GM19193 (cell line): Measurements from ENCODE around the gene KRT14.

ENCODE experiments used
- POLR2A ChIP-seq: IDR thresholded peaks from 4 replicates; pipeline ENCODE4 v1.6.1; 2011; ENCODE audit not compliant: insufficient read depth, insufficient read length; ENCODE audit errors: extremely low read depth

Gene KRT14

DNA sequence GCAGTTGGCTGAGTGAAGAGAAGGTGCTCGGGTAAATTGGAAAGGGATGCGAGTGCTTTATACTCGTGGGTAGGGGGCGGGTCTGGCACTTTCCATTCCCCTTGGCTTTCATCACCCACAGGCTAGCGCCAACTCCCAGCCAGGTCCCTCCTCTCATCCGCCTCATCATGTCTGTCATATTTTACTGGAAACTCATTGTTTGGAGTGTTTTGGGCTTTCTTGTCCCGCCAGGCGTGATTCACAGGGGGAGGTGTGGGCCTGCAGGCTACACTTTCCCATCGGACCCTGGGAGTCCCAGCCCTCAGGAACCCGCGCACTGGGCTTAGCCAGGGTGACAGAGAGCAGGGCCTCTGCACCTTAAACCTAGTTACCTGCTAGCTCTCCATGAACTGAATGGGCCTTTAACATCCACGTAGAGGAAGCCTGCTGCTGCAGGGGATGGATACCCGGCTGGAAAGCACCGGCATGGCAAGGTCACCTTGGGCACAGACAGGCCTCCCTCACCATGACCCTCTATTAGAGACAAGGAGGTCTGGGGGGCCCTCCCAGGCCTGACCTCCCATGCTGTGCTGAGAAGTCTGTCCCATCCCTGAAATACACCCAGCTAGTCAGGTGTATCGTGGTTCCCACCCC is at the start of gene KRT14:
TSS of gene KRT14 (minus strand) at position 33 of the 633 bp plus-strand sequence. CDS start 61 bp downstream, outside the sequence.
- no peak for TF ChIP-seq POLR2A

DNA sequence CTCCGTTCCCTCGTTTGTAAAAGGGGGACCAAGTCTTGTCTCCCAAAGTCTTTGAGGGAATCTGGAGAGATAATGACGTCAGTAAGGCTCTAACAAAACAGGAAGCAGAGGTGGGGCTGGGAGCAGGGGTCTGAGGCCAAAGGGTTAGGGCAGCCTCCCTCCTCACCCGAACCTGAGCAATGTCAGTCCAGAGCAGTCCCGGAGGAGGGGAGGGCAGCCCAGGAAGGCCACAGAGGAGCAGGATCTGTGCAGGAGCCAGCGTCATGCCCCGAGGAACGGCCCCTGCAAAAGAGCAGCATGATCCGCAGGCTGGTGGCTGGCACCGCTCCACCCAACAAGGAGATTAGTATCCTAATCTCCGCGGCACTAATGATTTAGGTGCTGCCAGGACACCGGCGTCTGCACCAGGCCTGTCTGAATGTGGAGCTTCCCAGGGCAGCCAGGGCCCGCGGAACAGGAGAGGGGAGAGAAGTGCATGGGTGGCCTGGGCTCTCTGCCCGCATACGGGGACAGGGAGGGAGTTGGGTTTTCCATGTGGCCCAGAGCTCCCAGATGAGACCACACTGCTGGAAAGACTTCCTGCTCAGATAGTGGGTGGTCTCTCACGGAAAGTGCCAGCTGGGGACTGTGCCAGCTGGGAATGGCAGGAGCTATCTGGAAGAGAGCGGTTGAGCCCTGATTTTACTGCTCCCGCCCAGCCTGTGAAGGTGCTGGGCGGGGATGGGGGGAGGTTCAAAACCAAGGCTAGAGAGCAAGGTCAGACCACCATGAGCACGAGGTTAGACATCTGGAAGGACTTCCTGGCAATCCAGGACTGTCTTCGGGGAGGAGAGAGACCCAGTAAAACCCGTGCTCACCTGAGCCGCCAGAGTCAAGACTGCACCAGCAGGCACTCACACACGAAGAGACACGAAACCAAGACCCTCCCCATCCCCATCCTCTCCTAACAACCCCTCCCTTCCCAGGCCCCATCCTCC is 48.7 kb upstream of the KRT14 start:
- TF ChIP-seq POLR2A = no peak

DNA sequence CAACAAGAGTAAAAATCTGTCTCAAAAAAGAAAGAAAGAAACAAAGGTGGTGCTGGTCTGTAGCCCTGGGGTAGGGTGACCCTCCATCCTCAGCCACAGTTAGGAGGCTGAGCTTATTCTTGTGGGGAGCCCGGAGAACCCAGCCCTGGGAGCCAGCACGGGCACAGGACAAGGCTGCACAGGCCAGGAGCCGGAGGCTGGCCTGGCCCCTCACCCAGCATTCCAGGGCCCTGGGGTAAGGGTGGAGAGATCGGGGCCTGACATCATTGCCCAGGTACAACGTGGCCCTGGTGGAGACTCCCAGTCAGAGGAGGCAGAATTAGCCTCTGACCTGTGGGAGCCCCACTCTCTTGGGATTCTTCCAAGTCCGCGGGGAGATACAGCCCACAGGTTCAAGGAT is 47.9 kb upstream of the KRT14 start:
- no peak for TF ChIP-seq POLR2A

DNA sequence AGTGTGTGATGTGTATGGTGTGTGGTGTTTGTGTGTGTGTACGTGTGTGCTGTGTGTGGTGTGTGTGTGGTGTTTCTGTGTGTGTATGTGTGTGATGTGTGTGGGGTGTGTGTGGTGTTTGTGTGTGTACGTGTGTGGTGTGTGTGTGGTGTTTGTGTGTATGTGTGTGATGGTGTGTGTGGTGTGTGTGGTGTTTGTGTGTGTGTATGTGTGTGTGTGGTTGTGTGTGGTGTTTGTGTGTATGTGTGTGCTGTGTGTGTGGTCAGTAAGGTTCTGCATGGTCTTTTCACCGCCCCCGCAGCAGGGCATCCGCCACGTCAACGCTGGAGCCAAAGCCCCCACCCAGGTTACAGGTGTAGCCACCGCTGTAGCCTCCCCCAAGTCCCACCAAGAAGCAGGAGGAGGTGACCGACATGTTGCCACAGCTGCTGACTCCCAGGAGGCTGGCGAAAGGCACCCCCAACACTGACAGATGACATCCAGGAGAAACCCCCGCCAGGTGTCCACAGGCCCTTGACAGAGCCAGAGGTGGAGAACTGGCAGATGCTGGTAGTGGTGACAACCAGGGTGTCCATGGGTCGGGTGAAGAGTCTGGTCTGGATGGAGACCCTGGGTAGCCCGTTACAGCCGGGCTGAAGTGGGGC is 47.0 kb upstream of the KRT14 start:
- TF ChIP-seq POLR2A = no peak

DNA sequence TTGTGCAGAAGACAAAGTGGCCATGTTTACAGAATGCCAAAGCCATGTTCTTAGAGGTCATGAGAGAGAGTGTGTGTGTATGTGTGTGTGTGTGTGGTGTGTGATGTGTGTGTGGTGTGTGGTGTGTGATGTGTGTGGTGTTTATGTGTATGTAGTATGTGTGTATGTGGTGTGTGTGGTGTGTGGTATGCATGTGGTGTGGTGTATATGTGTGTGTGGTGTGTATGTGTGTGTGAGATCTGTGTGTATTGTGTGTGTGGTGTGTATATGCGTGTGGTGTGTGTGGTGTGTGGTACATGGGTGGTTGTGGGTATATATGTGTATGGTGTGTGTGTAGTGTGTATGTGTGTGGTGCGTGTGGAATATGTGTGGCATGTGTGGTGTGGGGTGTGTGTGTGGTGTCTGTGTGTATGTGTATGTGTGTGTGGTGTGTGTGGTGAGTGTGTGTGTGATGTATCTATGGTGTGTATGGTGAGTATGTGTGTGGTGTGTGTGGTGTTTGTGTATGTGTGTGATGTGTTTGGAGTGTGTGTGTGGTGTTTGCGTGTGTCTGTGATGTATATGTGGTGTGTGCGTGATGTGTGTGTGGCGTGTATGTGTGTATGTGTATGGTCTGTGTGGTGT is 45.9 kb upstream of the KRT14 start:
- TF ChIP-seq POLR2A = no peak

DNA sequence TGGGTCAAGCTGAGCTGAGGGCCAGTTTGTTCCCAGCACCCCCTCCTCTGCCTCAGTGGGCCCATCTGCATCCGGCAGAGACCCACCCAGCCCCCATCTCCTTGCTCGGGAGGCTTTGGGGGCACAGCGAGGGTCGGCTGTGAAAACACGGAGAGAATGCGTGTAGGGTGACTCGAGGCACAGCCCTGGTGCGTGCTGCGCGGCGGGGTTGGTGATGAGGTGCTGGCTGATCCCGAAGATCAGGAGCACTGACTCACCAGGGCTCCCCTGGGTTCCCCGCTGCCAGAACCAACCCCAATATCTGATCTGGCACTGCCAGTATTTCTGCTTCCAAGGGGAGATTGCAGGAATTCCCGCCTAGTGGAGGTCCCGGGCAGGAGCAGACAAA is 45.2 kb upstream of the KRT14 start:
- TF ChIP-seq POLR2A = no peak

DNA sequence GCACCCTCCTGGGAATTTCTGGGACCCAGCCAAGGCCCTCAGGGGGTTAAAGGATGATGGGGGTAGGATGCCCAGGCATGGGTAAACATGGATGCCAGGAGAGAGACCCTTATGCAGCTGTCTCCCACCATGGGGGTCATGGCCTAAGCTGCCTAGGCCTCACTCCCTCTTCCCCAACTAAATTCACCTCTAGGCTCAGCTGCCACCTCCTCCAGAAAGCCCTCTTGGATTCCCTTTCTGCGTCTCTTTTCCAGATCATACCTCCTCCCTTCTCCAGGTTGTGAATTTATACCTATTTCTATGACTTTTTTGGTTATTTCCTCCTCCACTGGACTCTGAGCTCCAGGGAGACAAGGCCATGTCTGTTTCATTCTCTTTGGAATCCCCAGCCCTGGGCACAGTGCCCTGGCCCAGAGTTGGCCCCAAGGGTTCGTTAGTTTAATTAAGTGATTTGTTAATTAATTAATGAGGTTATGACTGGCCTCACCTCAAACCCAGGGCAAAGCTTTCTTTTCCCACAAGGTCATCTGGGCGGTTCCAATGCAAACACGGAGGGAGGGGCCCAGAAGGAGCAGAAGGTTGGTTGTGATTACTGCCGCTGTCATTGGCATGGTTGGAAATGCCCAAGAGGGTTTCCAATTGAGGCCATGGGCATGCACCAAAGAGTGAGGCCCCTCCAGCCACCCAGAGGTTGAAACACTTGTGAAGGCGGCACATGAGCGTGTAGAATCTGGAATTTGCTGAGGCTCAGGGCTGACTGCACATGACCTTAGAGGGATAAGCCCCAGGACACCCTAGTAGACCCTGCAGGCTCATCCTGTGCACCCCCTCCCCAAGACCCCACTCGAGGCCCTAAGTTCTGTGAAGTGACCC is 44.6 kb upstream of the KRT14 start:
- no peak for TF ChIP-seq POLR2A

DNA sequence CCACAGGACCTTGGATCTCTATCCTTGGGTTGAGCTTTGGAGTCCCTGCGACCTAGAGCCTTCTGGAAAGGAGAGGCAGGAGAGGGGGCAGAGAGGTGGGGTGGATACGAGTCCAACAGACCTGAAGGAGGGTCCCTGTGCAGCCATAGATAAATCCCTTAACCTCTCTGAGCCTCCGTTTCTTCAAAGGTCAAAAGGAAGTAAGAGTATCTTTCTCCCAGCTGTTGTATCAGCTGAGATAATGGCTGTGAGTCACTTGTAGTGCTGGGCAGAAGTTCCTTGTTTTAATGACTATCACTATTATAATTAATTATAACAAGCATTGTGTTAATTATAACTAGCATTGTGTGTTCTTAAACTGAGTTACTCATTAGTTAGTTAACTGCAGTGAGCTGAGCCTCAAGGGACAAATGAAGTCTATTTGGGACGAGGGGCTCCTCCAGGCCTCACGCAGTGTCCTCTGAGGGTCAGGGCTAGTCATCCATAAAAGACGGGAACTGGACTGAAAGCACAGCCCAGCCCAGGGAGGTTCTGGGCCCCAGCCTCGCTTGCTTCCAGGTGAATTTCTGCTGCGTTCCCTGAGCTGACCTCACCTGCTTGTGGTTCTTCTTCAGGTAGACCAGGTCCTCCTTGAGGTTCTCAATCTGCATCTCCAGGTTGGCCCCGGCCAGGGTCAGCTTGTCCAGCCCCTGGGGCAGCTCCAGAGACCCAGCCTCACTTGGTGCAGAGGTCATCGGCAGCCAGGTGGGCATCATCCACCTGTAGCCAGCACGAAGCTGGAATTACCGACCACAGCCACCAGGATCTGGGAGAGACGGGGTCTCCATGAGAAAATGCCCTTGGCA is 43.4 kb upstream of the KRT14 start:
- no peak for TF ChIP-seq POLR2A

DNA sequence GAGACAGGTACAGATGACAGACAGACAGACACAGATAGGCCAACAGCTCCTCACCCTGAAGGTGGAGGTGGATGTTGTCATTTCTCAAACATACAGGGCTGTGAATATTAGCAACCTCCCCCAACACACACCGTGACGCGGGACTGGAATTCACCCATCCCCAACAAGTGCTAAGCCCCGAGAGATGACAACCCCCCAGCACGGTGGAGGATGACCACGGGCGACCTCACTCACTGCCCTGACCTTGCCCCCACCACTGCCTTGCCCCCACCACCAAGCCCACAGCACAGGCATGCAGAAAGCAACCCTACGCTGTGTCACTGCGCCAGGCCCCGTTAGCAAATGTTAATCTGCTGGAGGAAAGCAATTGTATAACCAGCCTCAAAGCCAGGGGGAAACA is 42.6 kb upstream of the KRT14 start:
- no peak for TF ChIP-seq POLR2A

DNA sequence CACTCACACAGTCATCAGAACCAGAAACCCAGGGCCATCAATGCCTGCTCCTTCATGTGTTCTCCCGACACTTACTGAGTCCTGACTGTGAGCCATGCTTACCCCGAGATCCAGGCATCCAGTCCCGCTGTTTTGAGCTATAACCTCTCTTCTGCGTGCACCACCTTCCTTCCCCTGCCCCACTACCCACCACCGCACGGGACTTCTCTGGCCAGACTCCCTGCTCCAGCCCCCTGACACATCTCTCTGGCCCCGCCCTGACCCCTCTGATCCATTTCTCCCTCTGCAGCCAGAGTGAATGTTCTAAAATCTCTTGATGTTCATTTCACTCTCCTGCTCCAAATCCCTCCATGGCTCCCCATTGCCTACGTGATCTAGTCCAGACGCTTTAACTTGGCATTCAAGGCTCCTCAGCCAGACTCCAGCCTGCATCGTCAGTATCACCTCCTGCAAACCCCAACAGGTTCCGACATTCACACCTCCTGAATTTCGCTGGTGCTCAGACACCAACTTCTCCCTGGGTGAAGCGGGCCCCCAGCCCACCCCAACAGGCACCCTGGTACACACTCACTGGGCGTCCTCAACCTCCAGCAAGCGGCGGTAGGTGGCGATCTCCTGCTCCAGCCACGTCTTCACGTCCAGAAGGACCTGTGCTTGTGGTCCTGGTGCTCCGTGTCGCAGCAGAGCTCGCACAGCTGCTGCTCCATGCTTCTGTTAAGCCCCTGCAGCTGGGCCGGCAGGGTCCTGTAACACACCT is 40.8 kb upstream of the KRT14 start:
- TF ChIP-seq POLR2A = no peak

DNA sequence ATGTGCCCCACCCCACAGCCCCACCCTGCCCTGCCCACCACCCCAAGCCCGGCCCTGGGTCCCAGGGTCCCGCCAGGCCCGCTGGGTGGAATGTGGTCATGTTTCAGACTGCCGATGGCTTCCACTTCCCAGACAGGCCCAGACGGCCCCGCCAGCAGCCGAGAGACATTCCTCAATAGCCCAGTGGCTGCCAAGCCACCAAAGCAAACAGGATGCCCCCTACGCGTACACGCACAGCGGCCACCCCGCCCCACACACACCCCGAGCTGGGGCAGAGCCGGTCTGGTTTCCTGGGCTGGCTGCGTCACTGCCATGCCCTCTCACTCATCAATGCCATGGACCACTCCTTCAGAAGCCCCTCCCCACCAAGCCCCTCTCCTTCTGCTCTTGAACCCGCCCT is 38.9 kb upstream of the KRT14 start:
- TF ChIP-seq POLR2A = no peak

DNA sequence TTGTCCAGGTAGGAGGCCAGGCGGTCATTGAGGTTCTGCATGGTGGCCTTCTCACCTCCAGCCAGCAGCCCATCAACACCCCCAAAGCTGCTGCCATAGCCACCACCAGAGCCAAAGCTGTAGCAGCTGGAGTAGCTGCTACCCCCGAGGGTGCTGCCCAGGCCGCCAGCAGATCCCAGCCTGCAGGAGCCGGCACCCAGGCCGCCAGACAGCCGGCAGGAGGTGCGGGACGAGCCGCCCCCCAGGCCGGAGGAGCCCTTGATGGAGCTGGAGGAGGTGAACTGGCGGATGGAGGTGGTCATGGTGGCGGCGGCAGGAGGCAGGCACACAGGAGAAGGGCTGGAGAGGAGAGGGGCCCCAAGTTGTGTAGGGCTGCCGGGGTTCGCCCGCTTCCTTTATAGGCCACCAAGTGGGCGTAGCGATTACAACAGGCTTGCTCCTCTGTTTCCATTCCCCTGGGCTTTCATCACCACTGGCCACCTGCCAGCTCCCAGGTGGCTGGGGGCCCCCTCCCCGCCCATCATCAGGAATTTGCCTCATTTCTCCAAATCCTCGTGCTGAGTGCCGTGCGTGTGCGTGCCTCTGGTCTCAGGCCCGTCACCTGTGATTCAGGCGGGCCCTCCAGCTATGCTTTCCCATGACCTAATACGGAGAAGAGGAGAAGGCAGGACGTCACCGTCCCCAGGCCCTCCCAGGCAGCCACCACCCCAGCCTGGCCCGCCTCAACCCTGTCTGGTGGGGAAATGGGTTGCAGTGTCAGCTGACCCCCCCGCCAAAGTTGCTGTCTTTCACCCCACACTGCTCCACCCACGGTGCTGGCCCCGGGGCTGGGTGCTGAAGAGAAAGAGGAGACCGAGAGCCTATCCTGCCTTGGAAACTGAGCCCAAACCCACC is 37.8 kb upstream of the KRT14 start, which contains the start of gene KRT17:
TSS of gene KRT17 (minus strand) at position 368 of the 894 bp plus-strand sequence. CDS start at position 302, 66 bp downstream.
- no peak for TF ChIP-seq POLR2A
